ENCODE results near the gene VCL.

GRCh38 chr10:74092372-74092771 lies 94.5 kb downstream of the VCL start:
- TF ChIP-seq CHD2 (IDR thresholded peaks at IDR 0.05; ENCODE audit: low read length, partially characterized antibody): no peak
- no peak for TF ChIP-seq JUND (IDR thresholded peaks at IDR 0.05)
- no peak for TF ChIP-seq TAF1 (IDR thresholded peaks at IDR 0.05; ENCODE audit: borderline replicate concordance, low read depth, low read length)
- no peak for TF ChIP-seq CTCF (IDR thresholded peaks at IDR 0.05)
- no peak for TF ChIP-seq FOXJ3 (CRISPR knock-in tag; IDR thresholded peaks at IDR 0.05)
- no peak for TF ChIP-seq GATA2 (CRISPR knock-in tag; IDR thresholded peaks at IDR 0.05)
- TF ChIP-seq SIN3A (IDR thresholded peaks at IDR 0.05; ENCODE audit: borderline replicate concordance, low read depth, low read length): no peak
- TF ChIP-seq EZH2phosphoT487 (IDR thresholded peaks at IDR 0.05; ENCODE audit: borderline replicate concordance, low read depth): no peak
- TF ChIP-seq GABPA (IDR thresholded peaks at IDR 0.05; ENCODE audit: low read depth): no peak
- no peak for TF ChIP-seq USF1 (IDR thresholded peaks at IDR 0.05; ENCODE audit: borderline replicate concordance, low read depth)

Data from SK-N-SH (cell line).